GM19324 (cell line): ENCODE results near the gene ZNF365.
"Not testable (repeated sequence)": the region's sequence is repeated elsewhere in the genome, so short reads cannot be mapped to it uniquely, and the experiment has no call there.

ENCODE experiments used
- ATAC-seq: cut with Tn5 transposase; IDR thresholded peaks from one replicate; pipeline ENCODE4 v1.9.1; 2021; ENCODE audit warnings: mild to moderate bottlenecking, moderate library complexity; ENCODE audit not compliant: unreplicated experiment, low FRiP score

Gene ZNF365

DNA sequence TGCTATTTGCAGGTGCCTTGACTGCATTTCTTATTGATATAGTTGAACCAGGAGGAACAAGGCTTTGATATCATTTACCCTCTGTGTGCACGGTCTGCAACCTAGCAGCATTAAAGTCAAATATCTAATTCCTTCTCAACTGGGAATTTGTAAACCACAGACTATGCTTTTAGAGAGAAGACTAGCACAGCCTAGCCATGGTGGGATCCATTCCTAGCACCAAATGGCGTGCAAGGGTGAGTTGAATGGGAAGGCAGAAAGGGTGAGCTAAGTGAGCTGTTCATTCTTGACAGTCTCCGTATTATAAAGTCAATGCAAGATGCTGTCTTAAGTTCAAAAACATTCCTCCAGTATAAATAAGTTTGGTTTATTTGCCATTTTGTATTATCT lies 2.9 kb downstream of the ZNF365 start:
- no peak for ATAC-seq

DNA sequence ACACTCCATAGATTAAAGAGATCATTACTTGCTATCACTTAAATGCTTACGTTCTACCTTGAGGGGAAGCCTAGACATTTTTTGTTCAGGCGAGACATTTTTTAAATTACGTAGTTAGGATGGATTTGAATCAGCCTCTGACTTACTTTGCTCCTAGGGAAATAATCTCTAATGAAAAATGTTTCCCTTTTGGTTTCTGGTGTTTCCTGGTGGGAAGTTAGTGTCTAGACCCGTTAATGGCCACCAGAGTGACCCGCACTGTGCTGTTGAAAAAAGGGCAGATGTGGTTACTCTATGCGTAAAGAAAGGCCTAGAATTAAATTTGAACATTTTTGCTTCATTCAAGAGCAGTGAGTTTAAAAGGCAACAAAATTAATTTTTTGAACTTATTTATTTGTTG lies 3.8 kb downstream of the ZNF365 start:
- no peak for ATAC-seq

GRCh38 chr10:62378877-62379276 lies 4.7 kb downstream of the ZNF365 start:
- ATAC-seq, result not testable (repeated sequence)

DNA sequence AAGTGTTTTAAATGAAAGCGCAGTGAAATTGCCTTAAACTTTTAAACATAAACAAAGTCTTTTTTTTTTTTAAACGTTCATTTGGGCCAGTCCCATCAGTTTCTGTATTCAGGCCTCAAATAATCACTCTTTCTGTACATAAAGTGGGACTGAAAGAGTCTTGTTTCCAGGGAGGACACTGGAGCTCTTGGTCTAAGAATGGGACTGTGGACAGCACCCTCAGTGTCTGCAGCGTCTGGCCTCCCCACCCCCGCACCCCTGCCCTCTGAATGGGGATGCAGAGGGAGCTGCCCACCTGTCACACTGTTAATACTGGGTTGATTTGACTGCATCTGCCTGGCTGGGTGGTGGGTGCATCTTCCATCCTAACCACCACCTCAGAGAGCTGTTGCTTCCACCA lies 5.2 kb downstream of the ZNF365 start:
- no peak for ATAC-seq

- ATAC-seq, result no peak
Measured at GRCh38 chr10:62380016-62380415, 5.8 kb downstream of the ZNF365 start.

DNA sequence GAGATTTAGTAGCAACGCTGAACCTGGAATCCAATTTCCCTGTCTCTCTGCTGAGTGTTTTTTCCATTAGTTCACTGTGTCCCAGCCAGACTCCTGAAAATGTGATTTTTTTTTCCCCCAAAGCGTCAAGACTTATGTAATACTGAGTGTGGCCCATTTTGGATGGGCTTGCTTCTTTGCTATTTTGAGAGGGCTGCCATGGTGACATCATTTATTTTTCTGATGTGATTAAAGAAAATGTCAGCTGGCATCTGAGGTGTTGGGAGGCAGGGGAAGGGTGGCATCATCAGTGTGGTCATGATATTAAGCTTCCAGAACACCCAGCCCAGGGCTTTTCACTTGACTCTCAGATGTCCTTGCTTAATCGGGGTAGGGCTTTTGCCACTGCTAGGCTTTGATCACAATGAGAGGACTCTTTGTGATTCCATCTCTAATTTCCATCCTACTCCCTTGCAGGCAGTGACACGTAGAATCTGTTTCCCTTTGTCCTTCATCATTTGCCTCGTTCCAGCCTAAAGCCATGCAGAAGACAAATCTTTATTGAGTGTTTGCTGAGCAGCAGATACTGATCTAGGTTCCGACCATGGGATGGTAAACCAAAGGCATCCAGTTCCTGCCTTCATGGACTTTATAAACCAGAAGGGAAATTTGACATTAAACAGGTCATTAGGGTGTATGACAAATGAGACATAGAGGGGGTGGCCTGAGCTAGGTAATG lies 7.4 kb downstream of the ZNF365 start:
- no peak for ATAC-seq

GRCh38 chr10:62382831-62383230 lies 8.7 kb downstream of the ZNF365 start:
- ATAC-seq, result no peak

- no peak for ATAC-seq
Measured at GRCh38 chr10:62384057-62384446, 9.9 kb downstream of the ZNF365 start.

DNA sequence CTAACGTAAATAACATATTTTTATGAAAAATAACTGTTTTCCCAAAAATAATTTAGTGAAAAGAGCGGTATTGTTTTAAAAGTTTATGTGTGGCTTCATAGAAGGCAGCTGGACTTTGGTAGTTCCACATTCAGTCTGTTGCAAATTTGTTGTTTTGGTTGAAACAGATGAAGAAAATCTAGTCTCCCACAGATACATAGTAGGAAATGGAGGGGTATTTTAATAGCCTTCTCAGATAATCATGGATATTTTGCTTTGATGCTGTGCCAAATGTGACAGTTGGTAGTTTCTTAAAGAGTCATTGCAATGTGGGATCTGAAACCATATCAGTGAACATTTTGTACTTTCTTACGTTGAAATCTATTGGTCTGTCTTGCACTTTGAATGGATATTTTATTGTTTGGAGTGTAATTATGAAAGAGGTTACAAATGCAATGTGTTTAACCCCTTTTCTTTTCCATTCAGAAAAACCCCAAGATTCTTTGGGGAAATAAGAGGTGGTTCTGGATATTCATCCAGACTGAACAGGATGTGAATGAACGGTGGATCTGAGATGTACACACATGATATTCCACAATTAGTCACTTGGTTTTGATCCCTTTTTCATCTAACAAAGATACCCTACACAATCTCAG lies 10.4 kb downstream of the ZNF365 start:
- ATAC-seq, result no peak

DNA sequence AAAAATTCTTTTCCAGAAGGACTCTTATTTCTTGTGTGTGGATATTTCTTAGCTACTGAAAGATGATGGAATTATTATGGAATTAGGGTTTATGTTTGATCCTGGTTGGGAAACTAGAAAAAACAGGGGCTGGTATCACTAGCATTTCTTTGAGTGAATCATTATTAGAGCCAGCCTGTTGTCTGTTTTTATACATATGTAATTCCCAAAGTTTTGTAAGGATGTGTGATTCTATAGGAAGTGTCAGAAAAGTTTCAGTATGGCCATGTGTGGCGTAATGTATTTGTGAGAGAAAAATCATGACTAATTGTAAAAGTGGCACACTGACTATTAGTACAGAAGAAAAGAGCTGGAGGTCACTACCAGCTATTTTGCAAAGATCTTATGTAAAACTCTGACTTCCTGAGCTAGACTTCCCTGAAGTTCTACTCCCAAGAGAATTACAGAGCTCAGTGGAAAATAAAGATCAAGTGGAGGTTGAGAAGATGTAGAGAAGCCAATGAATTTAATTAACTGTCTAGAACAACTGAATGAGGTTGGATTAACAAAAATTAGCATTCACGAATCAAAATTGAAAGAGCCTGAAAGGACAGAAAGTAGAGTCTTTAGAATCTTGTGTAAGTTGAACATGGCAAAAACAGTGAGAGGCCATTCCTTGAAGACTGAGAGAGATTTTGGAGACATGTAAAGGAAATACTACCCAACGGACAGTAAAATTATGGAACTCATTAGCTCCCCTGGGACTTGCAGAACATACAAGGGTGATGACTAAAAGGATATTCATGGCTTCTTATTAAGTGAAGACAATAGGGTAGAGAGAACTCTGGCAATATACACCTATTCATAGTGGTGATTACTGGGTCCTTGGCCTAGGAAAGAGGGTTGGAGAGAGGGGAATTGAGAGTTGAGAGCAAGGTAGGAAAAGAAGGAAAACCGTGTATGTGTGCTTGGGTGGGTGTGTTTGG lies 12.5 kb downstream of the ZNF365 start:
- no peak for ATAC-seq

GRCh38 chr10:62388328-62388727 lies 14.2 kb downstream of the ZNF365 start:
- ATAC-seq, result no peak

DNA sequence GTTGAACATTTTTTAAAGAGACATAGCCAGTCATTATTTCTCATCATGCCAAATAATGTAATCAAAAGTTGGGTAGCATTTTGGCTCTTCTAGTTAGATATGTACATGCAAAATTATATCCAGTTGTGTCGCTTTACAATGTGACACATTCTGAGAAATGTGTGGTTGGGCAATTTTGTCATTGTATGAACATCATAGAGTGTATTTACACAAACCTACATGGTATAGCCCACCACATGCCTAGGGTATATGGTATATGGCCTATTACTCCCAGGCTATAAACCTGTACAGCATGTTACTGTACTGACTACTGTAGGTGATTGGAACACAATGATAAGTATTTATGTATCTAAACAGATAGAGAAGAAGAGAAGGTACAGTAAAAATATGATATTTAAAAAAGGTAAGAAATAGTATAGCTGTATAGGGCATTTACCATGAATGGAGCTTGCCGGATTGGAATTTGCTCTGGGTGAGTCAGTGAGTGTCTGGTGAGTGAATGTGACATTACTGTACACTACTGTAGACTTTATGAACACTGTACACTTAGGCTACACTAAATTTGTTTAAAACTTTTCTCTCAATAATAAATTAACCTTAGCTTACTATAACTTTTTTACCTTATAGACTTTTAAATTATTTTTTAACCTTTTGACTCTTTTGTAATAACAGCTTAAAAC lies 16.5 kb downstream of the ZNF365 start:
- ATAC-seq, result no peak

DNA sequence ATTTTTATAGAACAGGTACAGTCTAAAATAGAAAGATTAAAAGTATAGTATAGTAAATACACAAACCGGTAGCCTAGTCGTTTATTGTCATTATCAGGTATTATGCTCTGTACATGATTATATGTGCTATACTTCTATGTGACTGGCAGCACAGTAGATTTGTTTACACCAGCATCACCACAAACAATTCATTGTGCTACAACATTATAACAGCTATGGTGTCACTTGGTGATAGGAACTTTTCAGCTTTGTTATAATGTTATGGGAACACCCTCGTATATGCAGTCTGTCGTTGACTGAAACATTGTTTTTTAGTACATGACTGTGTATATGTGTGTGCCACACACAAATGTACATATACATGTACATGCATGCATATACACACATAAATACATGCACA lies 19.1 kb downstream of the ZNF365 start:
- ATAC-seq, result no peak

DNA sequence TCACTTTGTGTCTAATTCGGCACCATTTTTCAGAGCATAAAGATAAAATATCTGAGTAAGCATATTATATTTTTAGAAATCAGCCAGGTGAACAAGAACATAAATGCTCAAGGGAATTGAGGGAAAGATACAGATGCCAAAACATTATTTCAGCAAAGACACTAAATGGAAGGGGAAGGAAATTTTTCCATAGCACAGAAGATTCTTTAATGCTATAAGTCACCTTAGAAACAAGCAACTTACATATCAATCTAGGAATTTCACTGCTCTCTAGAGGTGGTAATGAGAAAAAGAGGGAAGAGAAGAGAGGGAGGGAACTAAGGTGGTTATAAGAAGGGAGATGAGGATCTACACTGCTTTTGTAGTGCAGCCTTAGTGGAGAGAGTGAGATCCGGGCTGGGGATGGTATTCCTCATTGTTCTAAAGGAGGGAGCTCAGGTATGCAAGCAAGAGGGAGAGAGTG lies 20.4 kb downstream of the ZNF365 start:
- ATAC-seq, result no peak

DNA sequence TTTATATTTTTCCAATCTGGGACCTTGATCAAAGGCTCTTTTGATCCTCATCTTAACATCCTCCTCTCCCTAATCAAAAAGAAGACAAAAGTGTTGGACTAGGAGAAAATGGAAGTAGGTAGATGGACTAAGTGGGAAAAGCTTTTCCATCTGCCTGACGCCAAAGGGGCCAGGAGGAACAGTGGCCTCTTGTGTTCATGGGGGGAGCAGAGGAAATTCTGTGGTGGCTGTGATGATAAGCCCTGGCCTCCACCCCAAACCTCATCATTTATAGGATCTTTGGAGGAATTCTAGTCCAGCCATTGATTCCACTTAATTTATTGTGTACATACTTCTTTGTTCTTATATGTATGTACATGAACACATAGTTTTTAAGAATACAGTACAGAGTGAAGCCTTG lies 21.7 kb downstream of the ZNF365 start:
- no peak for ATAC-seq

GRCh38 chr10:62396864-62397263 lies 22.7 kb downstream of the ZNF365 start:
- no peak for ATAC-seq

- no peak for ATAC-seq
Measured at GRCh38 chr10:62399211-62399610, 25.0 kb downstream of the ZNF365 start.

GRCh38 chr10:62402508-62402907 lies 28.3 kb downstream of the ZNF365 start:
- ATAC-seq, result no peak

GRCh38 chr10:62410528-62410927 lies 36.4 kb downstream of the ZNF365 start:
- ATAC-seq, result not testable (repeated sequence)

DNA sequence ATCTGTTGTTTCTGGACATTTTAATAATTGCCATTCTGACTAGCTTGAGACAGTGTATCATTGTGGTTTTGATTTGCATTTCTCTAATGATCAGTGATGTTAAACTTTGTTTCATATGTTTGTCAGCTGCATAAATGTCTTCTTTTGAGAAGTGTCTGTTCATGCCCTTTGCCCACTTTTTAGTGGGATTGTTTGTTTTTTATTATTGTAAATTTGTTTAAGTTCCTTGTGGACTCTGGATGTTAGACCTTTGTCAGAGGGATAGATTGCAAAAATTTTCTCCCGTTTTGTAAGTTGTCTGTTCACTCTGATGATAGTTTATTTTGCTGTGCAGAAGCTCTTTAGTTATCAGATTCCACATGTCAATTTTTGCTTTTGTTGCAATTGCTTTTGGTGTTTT lies 36.8 kb downstream of the ZNF365 start:
- not testable (repeated sequence) for ATAC-seq

GRCh38 chr10:62413048-62413447 lies 38.9 kb downstream of the ZNF365 start:
- no peak for ATAC-seq
